Karpas-422 (cell line): Measurements from ENCODE around the gene CARMIL3. TPM values are rescaled to one million over a fixed set of nuclear protein-coding genes. Genes with fewer than 3 reads are reported as not detected.

ENCODE experiments used
- DNase-seq: peaks from one replicate; pipeline ENCODE4 v3.0.0-alpha.2; 2015
- H2AFZ ChIP-seq: fragments of 200-600 bp; sonication (generic); 2 replicates; pipeline ENCODE4 v1.6.1; 2014; ENCODE audit warnings: antibody characterized with exemption, low read length, mixed read lengths
- H3K27ac ChIP-seq: fragments of 200-600 bp; sonication (generic); 2 replicates; pipeline ENCODE4 v1.5.1; 2014; ENCODE audit warnings: mild to moderate bottlenecking, low read length, moderate library complexity
- H3K27me3 ChIP-seq: fragments of 200-600 bp; sonication (generic); 2 replicates; pipeline ENCODE4 v1.6.1; 2014; ENCODE audit warnings: low read length, mixed read lengths
- H3K36me3 ChIP-seq: fragments of 200-600 bp; sonication (generic); 2 replicates; pipeline ENCODE4 v1.6.1; 2014; ENCODE audit warnings: low read length, mixed read lengths; ENCODE audit not compliant: insufficient read depth
- H3K4me1 ChIP-seq: fragments of 200-600 bp; sonication (generic); 2 replicates; pipeline ENCODE4 v1.6.1; 2014; ENCODE audit warnings: mild to moderate bottlenecking, low read length, mixed read lengths
- H3K4me2 ChIP-seq: fragments of 200-600 bp; sonication (generic); 2 replicates; pipeline ENCODE4 v1.6.1; 2014; ENCODE audit warnings: low read length, low read depth, mild to moderate bottlenecking; ENCODE audit not compliant: poor library complexity, severe bottlenecking
- H3K4me3 ChIP-seq: fragments of 200-600 bp; sonication (generic); 2 replicates; pipeline ENCODE4 v1.5.1; 2014; ENCODE audit warnings: mild to moderate bottlenecking, antibody characterized with exemption, low read length, mixed read lengths
- H3K79me2 ChIP-seq: fragments of 200-600 bp; sonication (generic); 2 replicates; pipeline ENCODE4 v1.6.1; 2014; ENCODE audit warnings: mild to moderate bottlenecking, low read length, mixed read lengths
- H3K9ac ChIP-seq: fragments of 200-600 bp; sonication (generic); 2 replicates; pipeline ENCODE4 v1.6.0; 2014; ENCODE audit warnings: low read length
- H3K9me2 ChIP-seq: fragments of 200-600 bp; sonication (generic), shearing (Covaris generic); replicated peaks from 2 replicates; pipeline ENCODE4 v1.6.0; 2014; ENCODE audit warnings: mild to moderate bottlenecking, low read length, moderate library complexity; ENCODE audit not compliant: insufficient read depth
- H3K9me3 ChIP-seq: fragments of 300-700, 200-600 bp; sonication (generic); 2 replicates; pipeline ENCODE4 v1.6.1; 2014; ENCODE audit warnings: low read length, mixed read lengths
- H4K20me1 ChIP-seq: fragments of 200-600 bp; sonication (generic); 2 replicates; pipeline ENCODE4 v1.6.1; 2014; ENCODE audit warnings: mild to moderate bottlenecking, antibody characterized with exemption, low read length, low read depth; ENCODE audit not compliant: insufficient read depth
- total RNA-seq: library from RNA; depleted of rRNA; stranded (reverse); fragments of >200 nt; shearing (Covaris generic); gene quantifications from 2 replicates; pipeline ENCODE4 v1.2.3, GENCODE V29; 2014; ENCODE audit warnings: low replicate concordance

CARMIL3 gene
- total RNA-seq, 1 experiment from 2014 or later = 58.4 TPM

DNA sequence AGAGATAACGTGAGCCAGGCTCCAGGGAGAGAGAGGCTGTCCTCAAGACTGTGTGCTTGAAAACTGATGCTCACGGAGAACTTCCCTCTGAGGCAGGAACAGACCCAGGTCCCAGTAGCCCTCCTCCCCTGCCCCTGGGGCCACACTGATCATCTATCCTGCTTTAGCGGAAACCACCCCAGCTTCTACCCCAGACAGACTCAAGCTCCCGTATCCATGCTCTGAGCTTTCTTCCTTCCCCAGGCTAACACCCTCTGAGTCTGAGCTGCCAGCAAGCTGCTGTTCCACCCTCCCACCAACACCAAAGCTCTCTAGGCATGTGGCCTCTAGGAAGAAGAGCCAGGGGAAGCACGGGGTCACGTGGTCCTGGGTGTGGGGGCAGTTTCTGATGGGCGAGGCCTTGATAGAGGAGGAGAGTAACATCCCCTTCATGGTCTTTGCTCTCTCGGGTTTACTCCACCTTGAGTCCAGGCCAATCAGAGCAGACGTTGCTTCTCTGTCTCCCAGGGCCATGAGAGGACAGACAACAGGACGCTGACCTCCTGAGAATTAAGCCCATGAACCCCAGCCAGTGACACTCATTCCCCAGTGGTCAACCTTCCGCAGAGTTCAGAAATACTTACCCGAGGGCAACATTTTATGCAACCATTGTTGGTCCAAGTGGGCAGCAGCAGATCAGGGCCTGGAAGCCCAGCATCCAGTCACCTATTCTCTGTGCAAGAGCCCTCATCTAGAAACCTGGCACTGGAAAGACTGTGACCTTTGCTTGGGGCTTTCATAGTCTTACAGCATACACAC is 43.7 kb downstream of the CARMIL3 start:
- Histone ChIP-seq H3K9me3 (no peaks in the 10 kb centered on the region), H3K79me2 (peaks cover 18% of the 10 kb centered on the region), H3K4me2 (peak overlapping the region; percentile 95), H3K36me3 (peaks cover 16% of the 10 kb centered on the region), H3K27ac (peak overlapping the region; percentile 91), H3K9ac (peak overlapping the region; percentile 97), H3K4me3 (peak overlapping the region; percentile 95), H2AFZ (no peak overlapping the region), H3K4me1 (peaks cover 26% of the 10 kb centered on the region), H4K20me1 (no peaks in the 10 kb centered on the region), H3K27me3 (no peaks in the 10 kb centered on the region), H3K9me2 (no peaks in the 10 kb centered on the region)
- peak; percentile 92 for DNase-seq

DNA sequence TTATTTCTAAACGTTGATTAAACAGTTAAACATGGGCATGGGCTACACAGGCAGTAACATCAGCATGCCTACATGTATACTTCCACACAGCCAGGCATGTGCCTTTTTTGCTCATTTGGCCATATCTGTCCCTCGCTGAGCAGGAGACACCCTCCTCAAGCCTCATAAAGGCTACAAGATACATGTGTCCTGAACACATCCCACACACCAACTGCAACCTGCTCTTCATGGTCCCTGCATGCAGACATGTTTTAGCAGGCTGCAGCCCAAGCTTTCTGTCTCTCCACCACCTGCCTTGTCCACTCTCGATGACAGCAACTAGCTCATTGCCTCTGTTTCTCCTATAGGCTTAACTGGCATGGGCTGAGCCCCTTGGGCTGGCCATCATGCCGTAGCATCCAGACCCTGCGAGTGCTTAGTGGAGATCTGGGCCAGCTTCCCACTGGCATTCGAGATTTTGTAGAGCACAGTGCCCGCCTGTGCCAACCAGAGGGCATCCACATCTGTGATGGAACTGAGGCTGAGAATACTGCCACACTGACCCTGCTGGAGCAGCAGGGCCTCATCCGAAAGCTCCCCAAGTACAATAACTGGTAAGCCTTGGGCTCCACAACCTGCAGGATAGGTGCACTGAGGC is 44.9 kb downstream of the CARMIL3 start:
- Histone ChIP-seq H3K4me3 (no peak overlapping the region), H3K4me1 (peaks cover 22% of the 10 kb centered on the region), H3K4me2 (no peak overlapping the region), H3K79me2 (peaks cover 18% of the 10 kb centered on the region), H3K27me3 (no peaks in the 10 kb centered on the region), H3K9ac (no peak overlapping the region), H2AFZ (no peak overlapping the region), H3K27ac (no peak overlapping the region), H3K9me3 (no peaks in the 10 kb centered on the region), H3K36me3 (peaks cover 25% of the 10 kb centered on the region), H3K9me2 (no peaks in the 10 kb centered on the region), H4K20me1 (no peaks in the 10 kb centered on the region)
- no peak for DNase-seq

DNA sequence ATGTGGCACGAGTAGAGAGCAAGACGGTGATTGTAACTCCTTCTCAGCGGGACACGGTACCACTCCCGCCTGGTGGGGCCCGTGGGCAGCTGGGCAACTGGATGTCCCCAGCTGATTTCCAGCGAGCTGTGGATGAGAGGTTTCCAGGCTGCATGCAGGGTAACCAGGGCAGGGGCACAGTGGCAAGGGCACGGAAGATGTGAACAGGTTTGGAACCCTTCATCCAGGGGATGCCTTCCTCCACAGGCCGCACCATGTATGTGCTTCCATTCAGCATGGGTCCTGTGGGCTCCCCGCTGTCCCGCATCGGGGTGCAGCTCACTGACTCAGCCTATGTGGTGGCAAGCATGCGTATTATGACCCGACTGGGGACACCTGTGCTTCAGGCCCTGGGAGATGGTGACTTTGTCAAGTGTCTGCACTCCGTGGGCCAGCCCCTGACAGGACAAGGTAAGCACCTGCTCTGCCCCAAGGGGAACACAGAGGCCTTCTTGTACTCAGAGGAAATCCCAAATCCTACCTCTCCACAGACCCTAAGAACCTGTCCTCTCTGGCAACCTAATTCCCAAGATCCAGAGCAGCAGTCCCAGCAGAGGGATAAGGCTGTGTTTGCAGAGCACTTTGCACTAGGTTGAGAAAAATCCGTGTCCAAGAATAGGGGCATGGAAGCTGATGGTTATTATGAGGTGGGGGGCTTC is 46.6 kb downstream of the CARMIL3 start:
- Histone ChIP-seq H3K4me1 (peaks cover 15% of the 10 kb centered on the region), H3K27ac (no peak overlapping the region), H3K4me3 (no peak overlapping the region), H4K20me1 (no peaks in the 10 kb centered on the region), H3K9me3 (no peaks in the 10 kb centered on the region), H3K36me3 (peaks cover 39% of the 10 kb centered on the region), H3K27me3 (no peaks in the 10 kb centered on the region), H2AFZ (no peak overlapping the region), H3K9me2 (no peaks in the 10 kb centered on the region), H3K9ac (no peak overlapping the region), H3K79me2 (peaks cover 18% of the 10 kb centered on the region), H3K4me2 (no peak overlapping the region)
- DNase-seq = no peak

DNA sequence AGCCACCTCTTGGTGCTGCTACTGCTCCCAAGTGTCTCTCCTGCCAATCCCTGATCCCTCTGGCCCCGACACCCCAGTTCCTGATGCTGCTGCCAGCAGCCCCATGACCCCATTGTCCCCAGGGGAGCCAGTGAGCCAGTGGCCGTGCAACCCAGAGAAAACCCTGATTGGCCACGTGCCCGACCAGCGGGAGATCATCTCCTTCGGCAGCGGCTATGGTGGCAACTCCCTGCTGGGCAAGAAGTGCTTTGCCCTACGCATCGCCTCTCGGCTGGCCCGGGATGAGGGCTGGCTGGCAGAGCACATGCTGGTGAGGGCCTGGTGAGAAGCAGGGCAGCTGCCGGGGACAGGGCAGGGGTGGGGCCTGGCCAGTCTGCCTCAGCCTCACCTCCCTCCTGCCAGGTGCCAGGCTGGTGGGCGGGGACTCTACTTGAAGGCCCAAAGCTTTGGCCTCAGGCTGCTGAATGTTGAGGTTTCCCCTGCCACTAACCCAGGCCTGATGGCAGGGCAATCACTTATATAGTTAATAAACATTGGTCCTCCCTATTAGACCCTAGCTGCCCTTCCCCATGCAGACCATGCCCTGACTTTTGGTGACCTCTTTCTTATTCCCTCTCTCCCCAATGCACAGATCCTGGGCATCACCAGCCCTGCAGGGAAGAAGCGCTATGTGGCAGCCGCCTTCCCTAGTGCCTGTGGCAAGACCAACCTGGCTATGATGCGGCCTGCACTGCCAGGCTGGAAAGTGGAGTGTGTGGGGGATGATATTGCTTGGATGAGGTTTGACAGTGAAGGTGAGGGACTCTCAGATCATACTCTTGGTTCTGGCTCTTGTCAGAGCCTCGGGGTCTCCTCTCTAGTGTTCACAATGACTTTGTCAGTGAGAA is 47.4 kb downstream of the CARMIL3 start:
- H3K9ac ChIP-seq = no peak overlapping the region
- no peaks in the 10 kb centered on the region for H4K20me1 ChIP-seq
- no peak overlapping the region for H3K4me2 ChIP-seq
- H3K4me3 ChIP-seq = no peak overlapping the region
- no peak for DNase-seq
- peaks cover 18% of the 10 kb centered on the region for H3K79me2 ChIP-seq
- no peak overlapping the region for H2AFZ ChIP-seq
- no peaks in the 10 kb centered on the region for H3K9me2 ChIP-seq
- H3K9me3 ChIP-seq = no peaks in the 10 kb centered on the region
- no peak overlapping the region for H3K27ac ChIP-seq
- peaks cover 46% of the 10 kb centered on the region for H3K36me3 ChIP-seq
- H3K4me1 ChIP-seq = peaks cover 10% of the 10 kb centered on the region
- no peaks in the 10 kb centered on the region for H3K27me3 ChIP-seq

DNA sequence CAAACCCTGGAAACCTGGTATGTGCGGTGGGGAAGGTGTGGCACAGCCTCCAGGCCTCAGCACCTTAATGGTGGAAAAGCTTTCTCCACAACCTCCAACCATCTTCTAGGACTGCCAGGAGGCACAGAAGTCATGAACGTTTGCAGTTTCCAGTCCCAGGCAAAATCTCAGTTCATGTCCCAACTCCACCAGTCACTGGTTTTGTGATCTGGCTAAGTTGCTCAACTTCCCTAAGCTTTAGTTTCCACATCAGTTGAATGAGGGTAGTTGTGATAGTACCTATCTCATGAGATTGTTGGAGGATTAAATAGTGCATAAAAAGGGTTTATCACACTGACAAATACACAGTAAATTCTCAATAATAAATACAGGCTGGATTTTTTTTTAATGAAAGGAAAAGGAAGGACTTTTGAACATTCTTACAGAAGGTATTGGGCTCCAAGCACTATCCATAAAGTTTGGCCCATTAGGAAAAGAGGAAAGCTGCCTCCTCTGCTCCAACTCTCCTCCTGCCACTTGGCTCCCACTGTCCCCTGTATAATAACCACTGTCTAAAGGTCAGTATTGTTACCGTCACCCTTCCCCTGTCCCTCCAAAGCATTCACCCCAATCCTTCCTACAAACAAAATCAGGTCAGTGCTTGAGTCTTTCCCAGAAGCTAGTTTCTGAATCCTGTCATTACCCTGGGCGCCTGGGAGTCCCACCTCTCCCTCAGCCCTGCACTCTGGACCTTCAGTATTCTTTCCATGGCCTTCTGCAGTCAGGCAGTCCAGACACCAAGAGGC is 48.6 kb downstream of the CARMIL3 start:
- H3K9me3 ChIP-seq = no peaks in the 10 kb centered on the region
- peaks cover 5% of the 10 kb centered on the region for H3K4me1 ChIP-seq
- no peaks in the 10 kb centered on the region for H3K9me2 ChIP-seq
- H4K20me1 ChIP-seq = no peaks in the 10 kb centered on the region
- H3K4me2 ChIP-seq = no peak overlapping the region
- H3K27me3 ChIP-seq = no peaks in the 10 kb centered on the region
- H2AFZ ChIP-seq = no peak overlapping the region
- H3K9ac ChIP-seq = no peak overlapping the region
- no peak overlapping the region for H3K27ac ChIP-seq
- DNase-seq = no peak
- H3K79me2 ChIP-seq = peaks cover 6% of the 10 kb centered on the region
- peaks cover 46% of the 10 kb centered on the region for H3K36me3 ChIP-seq
- H3K4me3 ChIP-seq = no peak overlapping the region

DNA sequence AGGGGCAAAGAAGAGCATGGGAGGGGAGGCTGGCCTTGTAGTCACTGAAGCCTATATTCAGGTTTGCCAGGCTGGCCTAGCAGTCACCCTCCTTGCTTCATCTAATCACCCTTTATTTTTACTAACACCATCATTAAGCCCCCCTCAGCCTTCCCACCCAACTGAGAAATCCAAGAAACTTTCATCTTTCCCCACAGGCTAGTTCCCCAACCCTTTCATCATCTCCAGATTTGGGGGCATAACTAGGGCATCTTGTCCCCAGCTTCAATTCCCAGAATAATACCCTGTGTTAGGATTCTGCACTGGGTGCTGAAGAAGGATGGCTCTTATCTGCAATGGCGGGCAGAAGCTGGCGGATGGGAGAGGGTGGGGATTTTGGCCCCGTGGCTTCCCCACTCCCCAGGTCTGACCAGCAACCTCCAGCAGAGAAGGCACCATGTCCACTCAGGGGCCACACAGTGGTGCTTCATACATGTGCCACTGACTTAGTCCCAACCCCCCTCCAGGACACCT is 49.2 kb downstream of the CARMIL3 start:
- Histone ChIP-seq H3K27me3 (no peaks in the 10 kb centered on the region), H3K9me3 (no peaks in the 10 kb centered on the region), H3K4me3 (no peak overlapping the region), H2AFZ (no peak overlapping the region), H3K4me1 (no peaks in the 10 kb centered on the region), H3K9me2 (no peaks in the 10 kb centered on the region), H3K79me2 (no peaks in the 10 kb centered on the region), H3K9ac (no peak overlapping the region), H3K27ac (no peak overlapping the region), H4K20me1 (no peaks in the 10 kb centered on the region), H3K4me2 (no peak overlapping the region), H3K36me3 (peaks cover 46% of the 10 kb centered on the region)
- no peak for DNase-seq

DNA sequence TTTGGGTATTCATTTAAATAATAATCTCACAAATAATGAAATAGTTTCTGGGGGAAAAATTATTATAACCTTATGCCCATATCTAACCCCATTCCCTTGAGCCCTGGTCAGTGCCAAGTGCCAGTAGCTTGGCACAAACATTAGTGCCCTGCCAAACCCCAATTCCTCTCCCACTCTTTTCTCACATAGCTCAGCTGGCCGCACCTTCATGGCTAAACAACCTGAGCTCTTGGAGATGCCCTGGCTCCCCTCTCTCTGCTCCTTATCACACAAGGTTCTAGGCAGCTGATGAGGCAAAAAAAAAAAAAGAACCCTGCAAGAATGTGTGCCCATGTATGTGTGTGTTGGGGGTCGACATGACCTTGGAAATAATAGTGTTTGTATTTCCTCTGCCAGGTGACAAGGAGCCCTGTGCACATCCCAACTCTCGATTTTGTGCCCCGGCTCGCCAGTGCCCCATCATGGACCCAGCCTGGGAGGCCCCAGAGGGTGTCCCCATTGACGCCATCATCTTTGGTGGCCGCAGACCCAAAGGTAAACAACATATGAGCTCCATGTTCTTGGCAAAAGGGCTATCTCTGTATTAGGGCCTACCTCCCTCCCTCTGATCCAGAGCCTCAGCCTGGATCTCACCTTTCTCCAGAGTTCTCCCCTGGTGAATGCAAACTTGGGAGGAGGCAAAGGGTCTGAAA is 50.7 kb downstream of the CARMIL3 start:
- H3K27me3 ChIP-seq = no peaks in the 10 kb centered on the region
- H3K27ac ChIP-seq = no peak overlapping the region
- peaks cover 46% of the 10 kb centered on the region for H3K36me3 ChIP-seq
- DNase-seq = no peak
- no peaks in the 10 kb centered on the region for H3K4me1 ChIP-seq
- H4K20me1 ChIP-seq = no peaks in the 10 kb centered on the region
- H3K9ac ChIP-seq = no peak overlapping the region
- no peak overlapping the region for H3K4me3 ChIP-seq
- H3K9me3 ChIP-seq = no peaks in the 10 kb centered on the region
- H3K9me2 ChIP-seq = no peaks in the 10 kb centered on the region
- no peaks in the 10 kb centered on the region for H3K79me2 ChIP-seq
- H3K4me2 ChIP-seq = no peak overlapping the region
- no peak overlapping the region for H2AFZ ChIP-seq
